ENCODE measurements around the gene TMEM87A. TPM values are rescaled to one million over a fixed set of nuclear protein-coding genes. Genes with fewer than 3 reads are reported as not detected.
A peak's percentile ranks its signal among the peaks of the same experiment; 100 is the strongest.

The TMEM87A gene
- total RNA-seq, 2 experiments from 2014 or later = 23.6 to 24.7 TPM

- POLR2A ChIA-PET = no interaction called here
- no peak for TF ChIP-seq CTCF (IDR thresholded peaks at IDR 0.05)
- intact Hi-C loops (cut with micrococcal nuclease) = no loop called here
- Mint-ChIP-seq H3K36me3 (ENCODE audit: low read depth) (peaks cover 25% of the 10 kb centered on the region), H3K27me3 (no peaks in the 10 kb centered on the region), H3K4me3 (no peak overlapping the region), H3K4me1 (ENCODE audit: low read depth) (peaks cover 10% of the 10 kb centered on the region), H3K27ac (peak overlapping the region; percentile 62), H3K9me3 (no peaks in the 10 kb centered on the region)
- no peak for DNase-seq
- CTCF ChIA-PET = no interaction called here
- ATAC-seq = no peak
These were observed 100.8 kb downstream of the TMEM87A start for GRCh38 chr15:42172475-42172874.

- no peak for DNase-seq
These were observed 101.4 kb downstream of the TMEM87A start for GRCh38 chr15:42171795-42172194.

GRCh38 chr15:42171122-42171521, 102.1 kb downstream of the TMEM87A start:
- Mint-ChIP-seq H3K4me3 (no peak overlapping the region), H3K4me1 (ENCODE audit: low read depth) (peaks cover 10% of the 10 kb centered on the region), H3K9me3 (no peaks in the 10 kb centered on the region), H3K27ac (peak overlapping the region; percentile 62), H3K27me3 (no peaks in the 10 kb centered on the region), H3K36me3 (ENCODE audit: low read depth) (peaks cover 30% of the 10 kb centered on the region)
- TF ChIP-seq CTCF (IDR thresholded peaks at IDR 0.05) = no peak
- ChIA-PET CTCF (no interaction called here), POLR2A (no interaction called here)
- DNase-seq = no peak
- peak; percentile 45 for ATAC-seq
- intact Hi-C loops (cut with micrococcal nuclease) = no loop called here

More at GRCh38 chr15:42171795-42172194, 101.4 kb downstream of the TMEM87A start:
- ChIA-PET CTCF (no interaction called here), POLR2A (no interaction called here)
- ATAC-seq = no peak
- H3K27me3 Mint-ChIP-seq = no peaks in the 10 kb centered on the region
- intact Hi-C loops (cut with micrococcal nuclease) = no loop called here
- peak overlapping the region; percentile 62 for H3K27ac Mint-ChIP-seq
- no peaks in the 10 kb centered on the region for H3K9me3 Mint-ChIP-seq
- peaks cover 28% of the 10 kb centered on the region for H3K36me3 Mint-ChIP-seq (ENCODE audit: low read depth)
- TF ChIP-seq CTCF (IDR thresholded peaks at IDR 0.05) = no peak
- no peak overlapping the region for H3K4me3 Mint-ChIP-seq
- H3K4me1 Mint-ChIP-seq (ENCODE audit: low read depth) = peaks cover 10% of the 10 kb centered on the region

GRCh38 chr15:42166225-42166940, 106.8 kb downstream of the TMEM87A start:
- H3K27ac Mint-ChIP-seq = no peak overlapping the region
- no peak for ATAC-seq
- peaks cover 5% of the 10 kb centered on the region for H3K4me1 Mint-ChIP-seq (ENCODE audit: low read depth)
- peaks cover 45% of the 10 kb centered on the region for H3K36me3 Mint-ChIP-seq (ENCODE audit: low read depth)
- ChIA-PET CTCF (no interaction called here), POLR2A (no interaction called here)
- intact Hi-C loops (cut with micrococcal nuclease) = no loop called here
- no peak for DNase-seq
- no peaks in the 10 kb centered on the region for H3K27me3 Mint-ChIP-seq
- TF ChIP-seq CTCF (IDR thresholded peaks at IDR 0.05) = no peak
- no peak overlapping the region for H3K4me3 Mint-ChIP-seq
- H3K9me3 Mint-ChIP-seq = no peaks in the 10 kb centered on the region

- ATAC-seq = no peak
- Mint-ChIP-seq H3K4me3 (no peak overlapping the region), H3K9me3 (no peaks in the 10 kb centered on the region), H3K27ac (no peak overlapping the region), H3K36me3 (ENCODE audit: low read depth) (peaks cover 41% of the 10 kb centered on the region), H3K27me3 (no peaks in the 10 kb centered on the region), H3K4me1 (ENCODE audit: low read depth) (no peaks in the 10 kb centered on the region)
- TF ChIP-seq CTCF (IDR thresholded peaks at IDR 0.05) = no peak
- POLR2A ChIA-PET = no interaction called here
- DNase-seq = no peak
- intact Hi-C loops (cut with micrococcal nuclease) = no loop called here
- CTCF ChIA-PET = interaction anchor here (0.7 kb wide), 1 partner anchor 27 kb away, joined by 3 read pairs; no protein-coding TSS in a partner anchor
These were observed 108.1 kb downstream of the TMEM87A start for GRCh38 chr15:42165106-42165505.

All from activated CD8-positive, alpha-beta T cell treated with anti-CD3 and anti-CD28 coated beads for 36 hours (primary cell).